Right renal cortex interstitium (tissue), 3 donors: ENCODE measurements around the gene ERC1. TPM values are rescaled to one million over a fixed set of nuclear protein-coding genes. Genes with fewer than 3 reads are reported as not detected.
"Not testable (repeated sequence)": the region's sequence is repeated elsewhere in the genome, so short reads cannot be mapped to it uniquely, and the experiment has no call there.

Experiments used
- DNase-seq, 3 donors: peaks; one replicate each; pipeline ENCODE4 v3.0.0-alpha.2; 2013; ENCODE audit warnings: low read depth in 3 of 3, low spot score in 2 of 3
- polyA plus RNA-seq, 3 donors: library from polyadenylated mRNA; unstranded; fragments of 120-200 nt; gene quantifications; one replicate each; pipeline ENCODE4 v1.2.1, GENCODE V29; 2013; ENCODE audit not compliant: insufficient read length in 3 of 3

The ERC1 gene
- polyA plus RNA-seq, 3 donors: 39.5 to 44.9 (median 40.3) TPM

DNA sequence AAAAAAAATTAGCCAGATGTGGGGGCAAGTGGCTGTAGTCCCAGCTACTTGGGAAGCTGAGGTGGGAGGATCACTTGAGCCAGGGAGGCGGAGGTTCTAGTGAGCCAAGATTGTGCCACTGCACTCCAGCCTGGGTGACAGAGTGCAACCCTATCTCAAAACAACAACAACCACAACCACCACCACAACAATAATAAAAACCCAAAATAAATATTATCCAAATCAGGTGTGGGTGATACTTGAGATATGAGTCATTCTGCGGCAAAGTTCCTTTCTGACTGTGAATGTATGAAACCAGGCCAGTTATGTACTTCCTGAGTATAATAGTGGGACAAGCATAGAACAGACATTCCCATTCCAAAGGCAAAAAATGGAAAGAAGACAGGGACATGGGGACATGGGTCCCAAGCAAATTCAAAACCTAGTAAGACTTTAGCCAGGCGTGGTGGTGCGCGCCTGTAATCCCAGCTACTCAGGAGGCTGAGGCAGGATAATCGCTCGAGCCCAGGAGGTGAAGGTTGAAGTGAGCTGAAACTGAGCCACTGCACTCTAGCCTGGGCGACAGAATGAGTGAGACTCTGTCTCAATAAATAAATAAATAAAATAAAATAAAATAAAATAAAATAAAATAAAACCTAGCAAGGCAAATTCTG, 9.7 kb upstream of the ERC1 start:
- DNase-seq: no peak

DNA sequence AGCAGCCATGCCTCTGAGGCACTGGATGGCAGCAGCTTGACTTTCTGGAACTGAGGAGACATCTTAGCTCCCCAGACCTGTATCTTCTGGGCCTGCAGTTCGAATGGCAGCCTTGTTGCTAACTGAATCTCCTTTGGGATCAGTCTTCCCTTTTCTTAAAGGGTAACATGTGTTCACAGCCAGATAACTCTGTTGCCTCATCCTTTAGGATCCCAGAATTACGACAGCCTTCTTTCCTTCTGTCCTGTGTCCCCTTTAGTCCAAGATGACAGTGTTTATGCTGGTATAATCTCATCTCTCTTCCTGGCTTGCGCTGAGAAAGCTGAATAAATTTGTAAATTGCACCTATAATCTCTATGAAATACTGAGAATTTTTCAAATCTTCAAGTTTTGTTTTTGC, 9.1 kb upstream of the ERC1 start:
- DNase-seq: no peak

DNA sequence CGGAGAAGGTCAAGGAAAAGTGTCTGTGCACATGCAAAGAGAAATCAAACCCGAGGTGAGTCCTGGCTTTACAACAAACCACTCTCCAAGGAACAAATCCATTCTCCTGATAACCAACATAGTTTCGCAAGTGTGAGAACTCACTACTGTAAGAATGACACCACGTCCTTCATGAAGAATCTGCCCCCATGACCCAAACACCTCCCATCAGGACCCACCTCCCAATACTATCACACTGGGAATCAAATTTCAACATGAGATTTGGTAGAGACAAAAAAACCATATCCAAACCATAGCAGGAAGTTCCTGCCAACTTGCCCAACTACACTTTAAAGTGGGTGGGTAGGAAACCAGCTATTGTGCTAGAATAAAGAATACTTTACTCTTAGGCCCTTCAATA, 2.4 kb upstream of the ERC1 start:
- no peak for DNase-seq

DNA sequence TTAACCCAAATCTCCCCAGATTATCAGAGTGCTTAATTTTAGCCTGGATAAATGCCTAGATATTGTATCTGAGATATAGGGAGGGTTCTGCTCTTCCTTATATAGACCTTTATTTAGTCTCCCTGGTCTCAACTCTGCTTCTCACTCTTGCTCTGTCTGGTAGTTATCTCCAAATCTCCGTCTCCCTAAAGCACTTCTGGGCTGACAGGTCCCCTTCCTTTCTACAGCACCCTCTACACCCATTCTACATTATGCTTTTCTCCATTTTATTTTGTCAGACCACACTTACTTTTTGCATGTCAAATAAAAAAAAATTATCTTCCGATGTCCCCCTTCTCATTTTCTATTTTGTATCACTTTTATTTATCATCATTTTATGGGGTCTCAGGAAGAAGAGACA, 2.0 kb upstream of the ERC1 start:
- no peak for DNase-seq

DNA sequence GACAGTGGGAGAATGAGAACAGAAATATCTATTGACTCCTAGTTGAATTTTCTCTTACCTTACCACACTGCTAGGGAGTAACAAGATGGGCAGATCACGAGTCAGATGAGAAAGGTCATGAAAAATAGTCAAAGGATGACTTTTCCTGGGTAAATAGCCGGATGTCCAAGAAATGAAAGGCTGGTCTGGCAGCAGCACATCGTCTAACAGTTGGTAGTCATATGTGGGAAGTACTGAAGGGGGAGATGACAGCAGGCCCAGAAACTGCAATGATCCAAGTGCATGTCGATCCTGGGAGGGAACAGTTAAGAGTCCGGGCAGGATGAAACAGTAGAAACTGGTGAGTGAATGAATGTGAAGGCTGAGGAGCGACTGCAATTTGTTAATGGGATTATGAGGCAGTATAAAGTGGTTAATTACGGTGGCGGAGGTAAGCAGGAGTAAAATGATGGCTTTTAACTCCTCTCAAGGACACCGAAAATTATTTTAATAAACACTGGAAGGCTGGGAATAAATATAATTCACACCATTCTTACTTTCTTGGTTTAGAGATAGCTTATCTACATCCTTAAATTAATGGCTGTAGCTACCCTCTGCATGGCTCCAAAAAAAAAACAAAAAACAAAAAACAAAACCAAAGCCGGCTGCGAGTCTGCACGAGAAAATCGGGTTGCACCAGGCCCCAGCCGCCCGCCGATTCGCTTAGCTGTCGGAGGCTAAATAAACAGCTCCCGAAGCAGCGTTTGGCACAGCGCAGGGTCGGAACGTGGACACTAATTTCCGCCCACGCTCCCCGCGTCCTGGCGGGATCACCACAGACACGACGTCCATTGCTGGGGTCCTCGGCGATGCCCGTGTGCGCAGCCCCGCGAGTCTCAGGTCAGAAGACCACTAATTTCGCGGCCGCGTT, 1.0 kb upstream of the ERC1 start:
- peak in 2 of 3 donors; percentile 19 to 48 for DNase-seq

DNA sequence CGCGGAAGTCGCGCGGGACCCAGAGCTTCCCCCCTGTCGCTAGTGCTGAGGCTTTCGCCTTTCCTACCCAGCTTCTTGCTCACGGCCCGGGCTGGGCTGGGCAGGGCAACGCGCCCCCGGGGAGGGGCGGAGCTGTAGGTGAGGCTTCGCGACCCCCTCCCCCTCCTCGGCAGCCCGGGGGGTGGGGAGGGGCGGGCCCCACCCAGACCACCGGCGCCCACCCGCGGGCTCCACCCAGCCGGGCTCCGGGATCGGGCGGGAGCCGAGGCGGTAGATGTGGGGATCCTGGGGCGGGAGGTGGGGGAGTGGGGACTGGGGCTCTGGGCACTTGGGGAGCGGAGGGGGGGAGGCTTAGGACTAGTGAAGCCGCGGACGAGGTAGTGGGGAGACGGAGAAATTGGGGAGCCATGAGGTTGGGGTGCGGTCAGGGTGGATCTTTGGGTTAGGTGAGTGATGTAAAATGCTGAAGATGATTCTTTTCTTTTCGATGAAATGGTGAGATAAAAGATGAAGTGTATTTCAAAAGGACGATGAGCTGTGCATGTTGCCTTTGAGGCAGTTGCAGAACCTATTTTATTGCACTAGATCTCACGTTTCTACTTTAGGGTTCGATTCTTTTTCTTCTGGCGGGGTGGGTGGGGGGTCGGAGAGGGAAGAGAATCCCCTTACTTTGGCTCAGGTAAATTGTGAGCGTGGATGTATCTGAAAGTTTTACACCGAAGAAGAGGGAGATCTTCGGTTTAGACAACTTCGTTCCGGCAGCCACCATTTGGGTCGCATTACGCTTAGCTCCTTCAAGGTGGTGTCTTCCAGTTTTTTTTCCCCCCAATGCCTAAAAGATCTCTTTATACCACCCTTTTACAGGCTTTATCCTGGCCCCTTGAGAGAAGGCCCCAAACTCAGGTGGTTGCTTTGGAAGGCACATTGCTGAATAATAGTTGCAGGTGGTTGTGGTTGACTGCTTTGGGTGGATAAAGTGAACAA, 619 bp downstream of the ERC1 start:
- DNase-seq: peak in 2 of 3 donors; percentile 41 to 49

DNA sequence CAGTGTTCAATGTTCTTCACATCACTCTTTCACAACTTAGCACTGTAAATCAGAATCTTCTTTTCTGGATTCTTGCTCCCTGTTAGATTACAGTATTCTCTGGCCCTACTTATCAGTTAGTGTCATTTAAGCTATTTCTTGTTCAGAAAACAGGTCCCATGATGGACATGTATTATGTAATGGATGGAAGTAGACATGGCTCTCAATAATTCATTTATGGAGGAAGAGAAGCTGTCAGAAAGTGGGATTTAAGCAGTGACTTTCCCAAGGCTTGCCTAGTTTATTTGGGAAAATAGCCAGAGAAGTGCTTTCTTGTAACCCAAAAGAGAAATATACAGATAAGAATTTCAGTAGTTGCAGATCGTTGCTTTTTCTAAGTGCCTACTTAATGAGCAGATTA, 1.6 kb downstream of the ERC1 start:
- DNase-seq: no peak

DNA sequence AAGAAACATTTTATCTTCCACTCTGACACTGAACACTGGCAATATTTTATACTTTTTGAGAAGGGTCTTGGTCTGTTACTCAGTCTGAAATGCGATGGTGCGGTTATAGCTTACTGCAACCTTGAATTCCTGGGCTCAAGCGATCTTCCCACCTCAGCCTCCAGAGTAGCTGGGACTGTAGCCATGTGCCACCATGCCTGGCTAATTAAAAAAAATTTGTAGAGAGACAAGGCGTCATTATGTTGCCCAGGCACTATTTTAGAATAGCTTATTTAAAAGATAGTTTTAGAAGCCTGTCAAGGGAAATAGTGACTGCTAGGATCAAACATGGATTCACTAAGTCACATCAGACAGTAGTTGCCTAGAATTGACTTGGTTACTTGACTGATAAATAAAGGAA, 5.9 kb downstream of the ERC1 start:
- no peak for DNase-seq

DNA sequence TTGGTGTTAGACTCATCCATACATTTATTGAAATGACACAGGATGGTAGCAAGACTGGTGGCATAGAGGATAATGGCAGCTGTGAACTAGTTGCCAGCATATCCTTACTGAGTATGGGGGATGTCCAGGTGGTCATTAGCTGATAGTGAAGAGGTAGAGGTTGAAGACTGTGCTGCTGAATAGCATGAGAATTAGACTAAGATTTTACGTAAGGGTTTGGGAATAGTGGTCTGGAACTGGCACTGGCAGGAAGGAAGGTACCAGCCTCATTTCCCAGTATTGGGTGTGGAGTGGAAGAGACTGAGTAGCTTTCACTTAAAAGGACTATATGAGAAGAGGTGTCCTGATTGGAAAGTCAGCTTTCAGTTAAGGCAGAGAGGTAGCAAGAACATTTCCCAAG, 6.5 kb downstream of the ERC1 start:
- no peak for DNase-seq

DNA sequence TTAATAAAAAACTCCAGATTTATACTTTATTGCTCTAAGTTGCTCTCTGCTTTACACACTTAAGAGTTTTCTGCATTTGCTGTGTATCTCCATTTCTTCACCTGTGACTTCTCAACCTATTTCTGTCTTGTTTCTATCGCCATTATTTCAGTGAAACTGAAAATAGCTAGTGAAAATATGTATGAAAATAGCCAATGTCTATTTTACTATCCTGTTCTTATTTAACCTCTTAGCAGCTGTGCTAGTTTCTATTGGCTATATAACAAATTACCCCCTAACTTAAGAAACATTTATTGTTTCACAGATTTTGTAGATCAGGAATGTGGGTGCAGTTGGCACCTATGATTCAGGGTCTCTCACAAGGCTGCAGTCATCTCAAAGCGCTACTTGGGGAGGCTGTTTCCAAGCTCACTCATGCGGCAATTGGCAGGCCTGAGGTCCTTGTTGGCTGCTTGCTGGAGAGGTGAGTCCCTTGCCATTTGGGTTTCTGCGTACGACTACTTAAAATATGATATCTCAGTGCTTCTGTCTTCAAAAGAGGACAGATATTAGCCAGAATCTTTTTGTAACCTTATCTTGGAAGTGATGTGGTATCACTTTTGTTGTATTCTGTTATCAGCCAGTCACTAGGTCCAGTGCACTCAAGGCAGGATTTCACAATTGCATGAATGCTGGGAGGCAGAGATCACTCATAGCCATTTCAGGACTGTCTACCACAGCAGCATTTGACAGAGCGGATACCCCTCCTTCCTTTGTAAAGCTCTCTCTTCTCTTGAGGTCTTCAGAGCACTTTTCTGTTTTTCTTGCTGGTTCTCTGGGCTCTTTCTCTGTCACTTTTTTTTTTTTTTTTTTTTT, 7.2 kb downstream of the ERC1 start:
- DNase-seq: no peak

DNA sequence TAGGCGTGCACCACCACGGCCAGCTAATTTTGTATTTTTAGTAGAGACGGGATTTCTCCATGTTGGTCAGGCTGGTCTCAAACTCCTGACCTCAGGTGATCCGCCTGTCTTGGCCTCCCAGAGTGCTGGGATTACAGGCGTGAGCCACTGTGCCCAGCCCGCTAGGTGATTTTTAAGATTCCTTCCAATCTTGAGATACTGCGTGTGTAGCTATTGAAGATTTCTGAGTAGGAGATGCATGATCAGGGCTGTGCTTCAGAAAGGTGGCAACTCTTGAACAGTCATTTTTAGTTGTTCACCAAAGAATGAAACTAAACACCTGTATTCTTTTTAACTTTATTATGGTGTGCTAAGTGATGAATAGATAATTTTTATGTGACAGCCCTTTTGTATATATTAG, 8.7 kb downstream of the ERC1 start:
- DNase-seq: not testable (repeated sequence)

DNA sequence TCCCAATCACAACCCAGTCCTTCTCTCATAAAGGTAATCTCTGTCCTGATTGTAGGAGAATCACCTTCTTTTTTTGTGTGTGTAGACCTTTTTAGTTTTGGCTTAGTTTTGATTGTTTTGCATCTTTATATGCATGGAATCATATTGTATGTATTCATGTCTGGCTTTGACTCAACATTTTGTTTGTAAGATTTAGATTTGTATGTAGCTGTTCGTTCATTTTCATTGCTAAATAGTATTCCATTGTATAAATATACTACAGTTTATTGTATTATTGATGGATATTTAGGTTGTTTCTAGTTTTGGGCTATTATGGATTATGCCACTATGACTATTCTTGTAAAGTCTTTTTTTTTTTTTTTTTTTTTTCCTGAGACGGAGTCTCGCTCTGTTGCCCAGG, 10.5 kb downstream of the ERC1 start:
- no peak for DNase-seq

DNA sequence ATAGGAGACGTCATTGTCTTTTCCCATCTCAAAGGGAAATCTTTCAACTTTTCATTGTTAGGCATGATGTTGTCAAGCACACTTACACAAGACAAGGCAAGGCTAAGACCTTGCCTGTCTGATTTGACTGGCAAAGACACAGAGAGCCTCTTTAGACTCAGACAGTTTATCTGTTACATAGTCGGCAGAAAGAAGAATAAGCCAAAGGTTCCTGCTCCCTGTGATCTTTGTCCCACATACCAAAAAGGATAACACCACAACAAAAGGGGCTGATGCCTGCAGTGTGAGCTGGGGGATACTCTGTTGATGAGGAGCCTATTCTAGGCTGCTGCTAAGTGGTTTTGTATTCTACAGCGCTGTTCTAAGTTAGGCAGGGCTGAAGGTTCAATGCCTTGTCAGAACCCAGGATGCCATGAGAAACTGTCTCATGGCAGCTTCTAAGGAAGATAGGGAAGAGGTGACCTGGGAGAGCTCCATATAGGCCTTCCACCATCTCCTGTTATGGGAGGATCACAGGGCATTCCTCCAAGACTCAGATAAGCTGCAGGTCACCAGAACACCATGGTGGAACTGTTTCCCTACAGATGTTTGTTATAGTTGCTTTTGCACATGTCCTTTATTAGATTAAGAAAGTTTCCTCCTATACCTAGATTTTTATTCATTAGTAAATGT, 12.7 kb downstream of the ERC1 start:
- DNase-seq: no peak

DNA sequence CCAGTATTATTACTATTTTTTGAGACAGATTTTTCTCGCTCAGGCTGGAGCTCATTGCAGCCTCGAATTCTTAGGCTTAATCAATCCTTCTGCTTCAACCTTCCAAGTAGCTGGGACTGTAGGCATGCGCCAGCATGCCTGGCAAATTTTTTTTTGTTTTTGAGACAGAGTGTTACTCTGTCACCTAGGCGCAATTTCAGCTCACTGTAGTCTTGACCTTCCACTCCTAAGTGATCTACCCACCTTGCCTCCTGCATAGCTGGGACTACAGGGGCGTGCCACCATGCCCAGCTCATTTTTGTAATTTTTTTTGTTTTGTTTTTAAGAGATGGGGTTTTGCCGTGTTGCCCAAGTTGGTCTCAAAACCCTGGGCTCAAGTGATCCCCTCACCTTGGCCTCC, 15.2 kb downstream of the ERC1 start:
- no peak for DNase-seq

DNA sequence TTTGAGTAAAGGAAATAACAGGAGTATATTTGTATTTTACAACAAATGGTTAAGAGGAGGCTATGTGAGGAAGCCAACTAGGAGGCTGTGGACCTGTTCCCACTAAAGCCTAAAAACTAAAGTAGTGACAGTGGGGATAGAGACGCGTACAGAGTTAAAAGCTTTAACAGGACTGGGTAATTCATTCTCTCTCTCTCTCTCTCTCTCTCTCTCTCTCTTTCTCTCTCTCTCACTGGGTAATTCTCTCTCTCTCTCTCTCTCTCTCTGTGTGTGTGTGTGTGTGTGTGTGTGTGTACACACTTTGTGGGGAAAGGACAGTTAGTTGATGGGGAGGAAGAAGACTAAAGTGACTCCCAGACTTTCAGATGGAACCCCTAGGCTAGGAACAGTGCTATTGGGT, 16.3 kb downstream of the ERC1 start:
- no peak for DNase-seq

DNA sequence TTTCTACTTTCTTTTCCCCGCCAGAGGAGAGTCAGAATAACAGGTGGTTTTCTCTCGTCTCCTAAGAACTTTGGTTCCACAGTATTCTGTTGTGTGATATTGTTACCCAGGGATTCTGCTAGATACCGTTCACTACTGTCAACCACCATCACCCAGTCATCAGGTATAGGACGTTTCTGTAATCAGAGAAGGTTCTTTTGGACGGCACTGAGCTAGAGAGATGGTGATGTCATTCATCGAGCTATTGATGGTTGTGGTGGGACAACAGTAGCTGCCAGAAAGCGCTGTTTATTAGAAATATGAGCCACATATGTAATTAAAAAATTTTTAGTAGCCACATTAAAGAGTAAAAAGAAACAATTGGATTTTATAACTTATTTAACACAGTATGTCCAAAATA, 17.0 kb downstream of the ERC1 start:
- no peak for DNase-seq

DNA sequence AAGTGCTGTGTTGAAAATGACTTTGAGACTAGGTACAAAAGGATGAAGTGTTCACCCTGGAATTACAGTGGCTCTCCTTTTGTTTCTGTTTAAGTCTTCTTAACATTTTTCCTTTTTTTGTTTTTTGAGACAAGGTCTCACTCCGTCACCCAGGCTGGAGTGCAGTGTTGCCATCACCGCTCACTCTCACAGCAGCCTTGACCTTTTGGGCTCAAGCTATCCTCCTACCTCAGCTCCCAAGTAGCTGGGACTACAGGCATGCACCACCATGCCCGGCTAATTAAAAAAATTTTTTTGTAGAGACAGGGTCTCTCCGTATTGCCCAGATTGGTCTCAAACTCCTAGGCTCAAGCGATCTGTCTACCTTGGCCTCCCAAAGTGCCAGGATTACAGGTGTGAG, 20.1 kb downstream of the ERC1 start:
- no peak for DNase-seq

DNA sequence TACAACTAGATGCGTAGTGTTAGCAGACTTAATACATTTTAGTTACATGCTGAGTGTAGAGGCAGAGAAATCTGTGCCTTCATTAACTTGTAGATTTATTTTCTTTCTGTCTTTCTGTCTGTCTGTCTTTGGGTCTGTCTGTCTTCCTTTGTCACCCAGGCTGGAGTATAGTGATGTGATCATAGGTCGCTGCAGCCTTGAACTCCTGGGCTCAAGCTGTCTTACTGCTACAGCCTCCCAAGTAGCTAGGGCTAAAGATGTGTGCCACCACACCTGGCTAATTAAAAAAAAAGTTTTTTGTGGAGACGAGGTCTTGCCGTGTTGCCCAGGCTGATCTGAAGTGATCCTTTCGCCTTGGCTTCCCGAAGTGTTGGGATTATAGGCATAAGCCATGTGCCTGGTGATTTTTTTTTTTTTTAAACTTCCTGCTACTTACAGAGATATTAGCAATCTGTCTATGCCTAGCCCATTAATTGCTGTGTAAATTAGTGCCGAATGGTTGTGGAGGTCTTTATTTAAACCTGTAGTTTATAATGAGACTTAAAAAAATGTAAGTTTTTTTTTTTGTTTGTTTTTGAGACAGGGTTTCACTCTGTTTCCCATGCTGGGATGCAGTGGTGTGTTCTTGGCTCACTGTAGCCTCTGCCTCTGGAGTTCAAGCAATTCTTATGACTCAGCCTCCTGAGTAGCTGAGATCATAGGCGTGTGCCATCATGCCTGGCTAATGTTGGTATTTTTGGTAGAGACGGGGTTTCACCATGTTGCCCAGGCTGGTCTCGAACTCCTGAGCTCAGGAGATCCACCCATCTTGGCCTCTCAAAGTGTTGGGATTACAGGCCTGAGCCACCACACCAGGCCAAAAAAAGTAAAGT, 22.8 kb downstream of the ERC1 start:
- no peak for DNase-seq

DNA sequence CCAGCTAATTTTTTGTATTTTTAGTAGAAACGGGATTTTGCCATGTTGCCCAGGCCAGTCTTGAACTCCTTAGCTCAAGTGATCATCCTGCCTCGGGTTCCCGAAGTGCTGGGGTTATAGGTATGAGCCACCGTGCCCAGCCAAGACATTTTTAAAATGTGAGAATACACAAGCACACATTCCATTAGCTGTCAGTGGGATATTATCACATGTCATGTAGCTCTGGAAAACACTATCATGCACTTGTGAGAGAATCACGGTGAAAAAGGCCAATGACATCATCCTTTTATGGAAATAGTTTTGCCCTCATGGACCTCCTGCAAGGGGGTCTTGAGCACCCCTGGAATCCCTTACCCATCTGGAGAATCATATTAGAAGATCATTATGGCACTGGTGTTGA, 28.3 kb downstream of the ERC1 start:
- no peak for DNase-seq
